OCI-LY7 (cell line): ENCODE data around the gene MRPL18.
"Not testable (repeated sequence)": the region's sequence is repeated elsewhere in the genome, so short reads cannot be mapped to it uniquely, and the experiment has no call there.

Source experiments
- CTCF ChIP-seq: fragments of 200-600 bp; sonication (generic); conservative IDR thresholded peaks from 2 replicates; pipeline ENCODE4 v1.5.1; 2014; ENCODE audit warnings: mild to moderate bottlenecking, antibody characterized with exemption, low read length, moderate library complexity, mixed read lengths
- EZH2phosphoT487 ChIP-seq: fragments of 200-600 bp; sonication (generic); IDR thresholded peaks from 2 replicates; pipeline ENCODE4 v1.6.1; 2018; ENCODE audit warnings: low read depth, borderline replicate concordance, mild to moderate bottlenecking, mixed run types, antibody characterized with exemption, low read length, moderate library complexity, mixed read lengths

GRCh38 chr6:159794976-159795375, 4.7 kb downstream of the MRPL18 start:
- not testable (repeated sequence) for TF ChIP-seq CTCF, EZH2phosphoT487
